H9 (cell line): ENCODE data around the gene CNOT6. TPM values are rescaled to one million over a fixed set of nuclear protein-coding genes. Genes with fewer than 3 reads are reported as not detected.

ENCODE experiments used
- DNase-seq: peaks from one replicate; pipeline ENCODE4 v3.0.0-alpha.2; 2017
- H2AFZ ChIP-seq: one replicate; pipeline ENCODE4 v1.6.1; 2013; ENCODE audit warnings: mild to moderate bottlenecking, low read length, control low read depth, moderate library complexity
- H2AK5ac ChIP-seq: 2 replicates; pipeline ENCODE4 v1.6.1; 2013; ENCODE audit warnings: low read length, control low read depth, mixed read lengths; ENCODE audit not compliant: insufficient read length
- H2BK120ac ChIP-seq: one replicate; pipeline ENCODE4 v1.6.1; 2013; ENCODE audit warnings: low read depth, mild to moderate bottlenecking, low read length, control low read depth, inconsistent platforms; ENCODE audit not compliant: poor library complexity, severe bottlenecking
- H2BK12ac ChIP-seq: 2 replicates; pipeline ENCODE4 v1.6.1; 2013; ENCODE audit warnings: low read length, control low read depth, mixed read lengths, low read depth; ENCODE audit not compliant: insufficient read length
- H2BK15ac ChIP-seq: 2 replicates; pipeline ENCODE4 v1.6.1; 2013; ENCODE audit warnings: low read depth, low read length, control low read depth
- H2BK20ac ChIP-seq: one replicate; pipeline ENCODE4 v1.6.1; 2013; ENCODE audit warnings: low read depth, mild to moderate bottlenecking, low read length, control low read depth, inconsistent platforms; ENCODE audit not compliant: poor library complexity, severe bottlenecking
- H2BK5ac ChIP-seq: 2 replicates; pipeline ENCODE4 v1.6.1; 2013; ENCODE audit warnings: low read length, control low read depth, mixed read lengths; ENCODE audit not compliant: insufficient read length
- H3K14ac ChIP-seq: 2 replicates; pipeline ENCODE4 v1.6.1; 2013; ENCODE audit warnings: low read length, control low read depth; ENCODE audit not compliant: insufficient read depth
- H3K18ac ChIP-seq: 2 replicates; pipeline ENCODE4 v1.6.1; 2013; ENCODE audit warnings: low read depth, mild to moderate bottlenecking, mixed read lengths, low read length, control low read depth; ENCODE audit not compliant: insufficient read length
- H3K23ac ChIP-seq: 2 replicates; pipeline ENCODE4 v1.6.1; 2013; ENCODE audit warnings: low read length, control low read depth, mixed read lengths, low read depth; ENCODE audit not compliant: insufficient read length
- H3K23me2 ChIP-seq: 2 replicates; pipeline ENCODE4 v1.6.1; 2013; ENCODE audit warnings: low read depth, mild to moderate bottlenecking, mixed read lengths, low read length, control low read depth; ENCODE audit not compliant: insufficient read length, poor library complexity, severe bottlenecking
- H3K27ac ChIP-seq: 2 replicates; pipeline ENCODE4 v1.5.1; 2013; ENCODE audit warnings: low read length, control low read depth, mixed read lengths, low read depth; ENCODE audit not compliant: insufficient read length
- H3K27me3 ChIP-seq: 2 replicates; pipeline ENCODE4 v1.6.1; 2013; ENCODE audit warnings: low read length, control low read depth, inconsistent platforms; ENCODE audit not compliant: insufficient read depth
- H3K4ac ChIP-seq: 2 replicates; pipeline ENCODE4 v1.6.1; 2013; ENCODE audit warnings: low read depth, mild to moderate bottlenecking, control low read depth, inconsistent platforms, low read length, moderate library complexity
- H3K4me1 ChIP-seq: 2 replicates; pipeline ENCODE4 v1.6.1; 2013; ENCODE audit warnings: low read length, control low read depth, inconsistent platforms; ENCODE audit not compliant: insufficient read depth
- H3K4me2 ChIP-seq: 2 replicates; pipeline ENCODE4 v1.6.1; 2013; ENCODE audit warnings: low read length, control low read depth, mixed read lengths; ENCODE audit not compliant: insufficient read length, insufficient read depth
- H3K56ac ChIP-seq: 2 replicates; pipeline ENCODE4 v1.6.1; 2013; ENCODE audit warnings: low read depth, mild to moderate bottlenecking, mixed read lengths, low read length, control low read depth; ENCODE audit not compliant: insufficient read length
- H3K79me1 ChIP-seq: 2 replicates; pipeline ENCODE4 v1.6.1; 2013; ENCODE audit warnings: low read depth, mild to moderate bottlenecking, moderate library complexity, low read length, control low read depth, inconsistent platforms; ENCODE audit not compliant: insufficient read depth, poor library complexity, severe bottlenecking
- H3K79me2 ChIP-seq: 2 replicates; pipeline ENCODE4 v1.6.1; 2013; ENCODE audit warnings: low read length, control low read depth, inconsistent platforms; ENCODE audit not compliant: insufficient read depth
- H3K9ac ChIP-seq: 2 replicates; pipeline ENCODE4 v1.6.1; 2013; ENCODE audit warnings: low read length, control low read depth, mixed read lengths; ENCODE audit not compliant: insufficient read length; ENCODE audit errors: extremely low read depth
- H3K9me3 ChIP-seq: one replicate; pipeline ENCODE4 v1.6.1; 2013; ENCODE audit warnings: low read depth, low read length, inconsistent platforms; ENCODE audit not compliant: control insufficient read depth
- H3T11ph ChIP-seq: one replicate; pipeline ENCODE4 v1.6.1; 2013; ENCODE audit warnings: mild to moderate bottlenecking, low read length, control low read depth, inconsistent platforms
- H4K20me1 ChIP-seq: one replicate; pipeline ENCODE4 v1.6.1; 2013; ENCODE audit not compliant: control insufficient read depth, insufficient read length, insufficient read depth
- H4K5ac ChIP-seq: 2 replicates; pipeline ENCODE4 v1.6.1; 2013; ENCODE audit warnings: low read depth, mild to moderate bottlenecking, mixed read lengths, low read length, control low read depth; ENCODE audit not compliant: insufficient read length
- H4K8ac ChIP-seq: replicated peaks from 2 replicates; pipeline ENCODE4 v1.6.1; 2013; ENCODE audit warnings: low read length, control low read depth, mixed read lengths, low read depth; ENCODE audit not compliant: insufficient read length
- H4K91ac ChIP-seq: 2 replicates; pipeline ENCODE4 v1.6.1; 2013; ENCODE audit warnings: low read depth, mild to moderate bottlenecking, moderate library complexity, mixed read lengths, low read length, control low read depth; ENCODE audit not compliant: insufficient read length
- H3K27ac Mint-ChIP-seq, 3 experiments: 2 replicates in 2 of 3; 3 replicates in 1 of 3; pipeline ENCODE4 v1.8.0; 2020 to 2021; ENCODE audit warnings: mixed read lengths in 3 of 3, mild to moderate bottlenecking in 1 of 3, moderate library complexity in 1 of 3
- H3K27me3 Mint-ChIP-seq: 2 replicates; pipeline ENCODE4 v1.8.0; 2021; ENCODE audit warnings: low read depth, mild to moderate bottlenecking, moderate library complexity, mixed read lengths
- H3K36me3 Mint-ChIP-seq, 3 experiments: 2 replicates in 2 of 3; 3 replicates in 1 of 3; pipeline ENCODE4 v1.8.0; 2020 to 2021; ENCODE audit warnings: low read depth in 3 of 3, mixed read lengths in 3 of 3; ENCODE audit not compliant: insufficient read depth in 1 of 3
- H3K4me1 Mint-ChIP-seq, 2 experiments: 2 replicates each; pipeline ENCODE4 v1.8.0; 2020; ENCODE audit warnings: mixed read lengths in 2 of 2
- H3K4me3 Mint-ChIP-seq, 2 experiments: 2 replicates in 1 of 2; 3 replicates in 1 of 2; pipeline ENCODE4 v1.8.0; 2020 to 2021; ENCODE audit warnings: mild to moderate bottlenecking in 2 of 2, mixed read lengths in 2 of 2, moderate library complexity in 1 of 2
- H3K9me3 Mint-ChIP-seq, 2 experiments: 2 replicates in 1 of 2; 3 replicates in 1 of 2; pipeline ENCODE4 v1.8.0; 2020; ENCODE audit warnings: mild to moderate bottlenecking in 2 of 2, mixed read lengths in 2 of 2, moderate library complexity in 1 of 2
- CTCF ChIP-seq: fragments of 200-600 bp; sonication (generic); conservative IDR thresholded peaks from 3 replicates; pipeline ENCODE4 v1.8.0; 2021; ENCODE audit warnings: antibody characterized with exemption, mild to moderate bottlenecking
- WGBS: extraction: QIAGEN DNeasy Blood & Tissue Kit; methylation state at CpG from one replicate; pipeline ENCODE4 v1.1.7; 2013; ENCODE audit warnings: missing lambda C conversion rate, low lambda C conversion rate, mixed read lengths; ENCODE audit not compliant: insufficient read length; ENCODE audit errors: extremely low coverage; 5-methylcytosine and 5-hydroxymethylcytosine counted together
- total RNA-seq: library from RNA; stranded (reverse); gene quantifications from 2 replicates; pipeline ENCODE4 v1.2.1, GENCODE V29; 2021

The CNOT6 gene
- total RNA-seq, 1 experiment from 2014 or later, result 45.0 TPM

- peaks cover 0 to 6% of the 10 kb centered on the region in 2 experiments; a peak in 3 of 4 replicates for H3K4me1 Mint-ChIP-seq
- no peak for DNase-seq
- peaks cover 4% of the 10 kb centered on the region; the same call in 1 of the 2 replicates for H3K27me3 Mint-ChIP-seq
- no CpG with 5 or more reads among the region's 13 CpGs for WGBS
- Histone ChIP-seq H3K79me2 (no peaks in the 10 kb centered on the region), H3K4me1 (no peaks in the 10 kb centered on the region), H3K4ac (no peak overlapping the region), H3K27me3 (no peaks in the 10 kb centered on the region), H3K23ac (no peak overlapping the region), H4K20me1 (no peaks in the 10 kb centered on the region), H4K5ac (no peak overlapping the region), H3K23me2 (no peaks in the 10 kb centered on the region), H3K79me1 (no peaks in the 10 kb centered on the region), H3T11ph (no peak overlapping the region), H3K14ac (no peak overlapping the region), H4K91ac (no peak overlapping the region), H2AFZ (no peak overlapping the region), H3K9me3 (no peaks in the 10 kb centered on the region), H2BK20ac (no peak overlapping the region), H3K18ac (no peak overlapping the region), H2BK12ac (no peak overlapping the region), H3K27ac (no peak overlapping the region), H2AK5ac (no peak overlapping the region), H2BK5ac (no peak overlapping the region), H3K56ac (no peak overlapping the region), H2BK15ac (no peak overlapping the region), H4K8ac (no peak overlapping the region), H2BK120ac (no peak overlapping the region), H3K4me2 (no peak overlapping the region), H3K9ac (no peak overlapping the region)
- no peaks in the 10 kb centered on the region; a peak in 1 of 5 replicates for H3K9me3 Mint-ChIP-seq
- TF ChIP-seq CTCF, result no peak
- no peaks in the 10 kb centered on the region for H3K36me3 Mint-ChIP-seq
- no peak overlapping the region for H3K27ac Mint-ChIP-seq
- H3K4me3 Mint-ChIP-seq, result no peak overlapping the region; a peak in 1 of 5 replicates
Measured at GRCh38 chr5:180604271-180604670, 110.1 kb downstream of the CNOT6 start.
